H9 (cell line): ENCODE results near the gene HEXIM1. TPM values are rescaled to one million over a fixed set of nuclear protein-coding genes. Genes with fewer than 3 reads are reported as not detected.
A peak's percentile ranks its signal among the peaks of the same experiment; 100 is the strongest.

Experiments used
- DNase-seq: peaks from one replicate; pipeline ENCODE4 v3.0.0-alpha.2; 2017
- H2AFZ ChIP-seq: one replicate; pipeline ENCODE4 v1.6.1; 2013; ENCODE audit warnings: mild to moderate bottlenecking, low read length, control low read depth, moderate library complexity
- H2AK5ac ChIP-seq: 2 replicates; pipeline ENCODE4 v1.6.1; 2013; ENCODE audit warnings: low read length, control low read depth, mixed read lengths; ENCODE audit not compliant: insufficient read length
- H2BK120ac ChIP-seq: one replicate; pipeline ENCODE4 v1.6.1; 2013; ENCODE audit warnings: low read depth, mild to moderate bottlenecking, low read length, control low read depth, inconsistent platforms; ENCODE audit not compliant: poor library complexity, severe bottlenecking
- H2BK12ac ChIP-seq: 2 replicates; pipeline ENCODE4 v1.6.1; 2013; ENCODE audit warnings: low read length, control low read depth, mixed read lengths, low read depth; ENCODE audit not compliant: insufficient read length
- H2BK15ac ChIP-seq: 2 replicates; pipeline ENCODE4 v1.6.1; 2013; ENCODE audit warnings: low read depth, low read length, control low read depth
- H2BK20ac ChIP-seq: one replicate; pipeline ENCODE4 v1.6.1; 2013; ENCODE audit warnings: low read depth, mild to moderate bottlenecking, low read length, control low read depth, inconsistent platforms; ENCODE audit not compliant: poor library complexity, severe bottlenecking
- H2BK5ac ChIP-seq: 2 replicates; pipeline ENCODE4 v1.6.1; 2013; ENCODE audit warnings: low read length, control low read depth, mixed read lengths; ENCODE audit not compliant: insufficient read length
- H3K14ac ChIP-seq: 2 replicates; pipeline ENCODE4 v1.6.1; 2013; ENCODE audit warnings: low read length, control low read depth; ENCODE audit not compliant: insufficient read depth
- H3K18ac ChIP-seq: 2 replicates; pipeline ENCODE4 v1.6.1; 2013; ENCODE audit warnings: low read depth, mild to moderate bottlenecking, mixed read lengths, low read length, control low read depth; ENCODE audit not compliant: insufficient read length
- H3K23ac ChIP-seq: 2 replicates; pipeline ENCODE4 v1.6.1; 2013; ENCODE audit warnings: low read length, control low read depth, mixed read lengths, low read depth; ENCODE audit not compliant: insufficient read length
- H3K23me2 ChIP-seq: 2 replicates; pipeline ENCODE4 v1.6.1; 2013; ENCODE audit warnings: low read depth, mild to moderate bottlenecking, mixed read lengths, low read length, control low read depth; ENCODE audit not compliant: insufficient read length, poor library complexity, severe bottlenecking
- H3K27ac ChIP-seq: 2 replicates; pipeline ENCODE4 v1.5.1; 2013; ENCODE audit warnings: low read length, control low read depth, mixed read lengths, low read depth; ENCODE audit not compliant: insufficient read length
- H3K27me3 ChIP-seq: 2 replicates; pipeline ENCODE4 v1.6.1; 2013; ENCODE audit warnings: low read length, control low read depth, inconsistent platforms; ENCODE audit not compliant: insufficient read depth
- H3K4ac ChIP-seq: 2 replicates; pipeline ENCODE4 v1.6.1; 2013; ENCODE audit warnings: low read depth, mild to moderate bottlenecking, control low read depth, inconsistent platforms, low read length, moderate library complexity
- H3K4me1 ChIP-seq: 2 replicates; pipeline ENCODE4 v1.6.1; 2013; ENCODE audit warnings: low read length, control low read depth, inconsistent platforms; ENCODE audit not compliant: insufficient read depth
- H3K4me2 ChIP-seq: 2 replicates; pipeline ENCODE4 v1.6.1; 2013; ENCODE audit warnings: low read length, control low read depth, mixed read lengths; ENCODE audit not compliant: insufficient read length, insufficient read depth
- H3K56ac ChIP-seq: 2 replicates; pipeline ENCODE4 v1.6.1; 2013; ENCODE audit warnings: low read depth, mild to moderate bottlenecking, mixed read lengths, low read length, control low read depth; ENCODE audit not compliant: insufficient read length
- H3K79me1 ChIP-seq: 2 replicates; pipeline ENCODE4 v1.6.1; 2013; ENCODE audit warnings: low read depth, mild to moderate bottlenecking, moderate library complexity, low read length, control low read depth, inconsistent platforms; ENCODE audit not compliant: insufficient read depth, poor library complexity, severe bottlenecking
- H3K79me2 ChIP-seq: 2 replicates; pipeline ENCODE4 v1.6.1; 2013; ENCODE audit warnings: low read length, control low read depth, inconsistent platforms; ENCODE audit not compliant: insufficient read depth
- H3K9ac ChIP-seq: 2 replicates; pipeline ENCODE4 v1.6.1; 2013; ENCODE audit warnings: low read length, control low read depth, mixed read lengths; ENCODE audit not compliant: insufficient read length; ENCODE audit errors: extremely low read depth
- H3K9me3 ChIP-seq: one replicate; pipeline ENCODE4 v1.6.1; 2013; ENCODE audit warnings: low read depth, low read length, inconsistent platforms; ENCODE audit not compliant: control insufficient read depth
- H3T11ph ChIP-seq: one replicate; pipeline ENCODE4 v1.6.1; 2013; ENCODE audit warnings: mild to moderate bottlenecking, low read length, control low read depth, inconsistent platforms
- H4K20me1 ChIP-seq: one replicate; pipeline ENCODE4 v1.6.1; 2013; ENCODE audit not compliant: control insufficient read depth, insufficient read length, insufficient read depth
- H4K5ac ChIP-seq: 2 replicates; pipeline ENCODE4 v1.6.1; 2013; ENCODE audit warnings: low read depth, mild to moderate bottlenecking, mixed read lengths, low read length, control low read depth; ENCODE audit not compliant: insufficient read length
- H4K8ac ChIP-seq: replicated peaks from 2 replicates; pipeline ENCODE4 v1.6.1; 2013; ENCODE audit warnings: low read length, control low read depth, mixed read lengths, low read depth; ENCODE audit not compliant: insufficient read length
- H4K91ac ChIP-seq: 2 replicates; pipeline ENCODE4 v1.6.1; 2013; ENCODE audit warnings: low read depth, mild to moderate bottlenecking, moderate library complexity, mixed read lengths, low read length, control low read depth; ENCODE audit not compliant: insufficient read length
- H3K27ac Mint-ChIP-seq, 3 experiments: 2 replicates in 2 of 3; 3 replicates in 1 of 3; pipeline ENCODE4 v1.8.0; 2020 to 2021; ENCODE audit warnings: mixed read lengths in 3 of 3, mild to moderate bottlenecking in 1 of 3, moderate library complexity in 1 of 3
- H3K27me3 Mint-ChIP-seq: 2 replicates; pipeline ENCODE4 v1.8.0; 2021; ENCODE audit warnings: low read depth, mild to moderate bottlenecking, moderate library complexity, mixed read lengths
- H3K36me3 Mint-ChIP-seq, 3 experiments: 2 replicates in 2 of 3; 3 replicates in 1 of 3; pipeline ENCODE4 v1.8.0; 2020 to 2021; ENCODE audit warnings: low read depth in 3 of 3, mixed read lengths in 3 of 3; ENCODE audit not compliant: insufficient read depth in 1 of 3
- H3K4me1 Mint-ChIP-seq, 2 experiments: 2 replicates each; pipeline ENCODE4 v1.8.0; 2020; ENCODE audit warnings: mixed read lengths in 2 of 2
- H3K4me3 Mint-ChIP-seq, 2 experiments: 2 replicates in 1 of 2; 3 replicates in 1 of 2; pipeline ENCODE4 v1.8.0; 2020 to 2021; ENCODE audit warnings: mild to moderate bottlenecking in 2 of 2, mixed read lengths in 2 of 2, moderate library complexity in 1 of 2
- H3K9me3 Mint-ChIP-seq, 2 experiments: 2 replicates in 1 of 2; 3 replicates in 1 of 2; pipeline ENCODE4 v1.8.0; 2020; ENCODE audit warnings: mild to moderate bottlenecking in 2 of 2, mixed read lengths in 2 of 2, moderate library complexity in 1 of 2
- CTCF ChIP-seq: fragments of 200-600 bp; sonication (generic); conservative IDR thresholded peaks from 3 replicates; pipeline ENCODE4 v1.8.0; 2021; ENCODE audit warnings: antibody characterized with exemption, mild to moderate bottlenecking
- WGBS: extraction: QIAGEN DNeasy Blood & Tissue Kit; methylation state at CpG from one replicate; pipeline ENCODE4 v1.1.7; 2013; ENCODE audit warnings: missing lambda C conversion rate, low lambda C conversion rate, mixed read lengths; ENCODE audit not compliant: insufficient read length; ENCODE audit errors: extremely low coverage; 5-methylcytosine and 5-hydroxymethylcytosine counted together
- total RNA-seq: library from RNA; stranded (reverse); gene quantifications from 2 replicates; pipeline ENCODE4 v1.2.1, GENCODE V29; 2021

Gene HEXIM1
- total RNA-seq, 1 experiment from 2014 or later: 32.4 TPM

DNA sequence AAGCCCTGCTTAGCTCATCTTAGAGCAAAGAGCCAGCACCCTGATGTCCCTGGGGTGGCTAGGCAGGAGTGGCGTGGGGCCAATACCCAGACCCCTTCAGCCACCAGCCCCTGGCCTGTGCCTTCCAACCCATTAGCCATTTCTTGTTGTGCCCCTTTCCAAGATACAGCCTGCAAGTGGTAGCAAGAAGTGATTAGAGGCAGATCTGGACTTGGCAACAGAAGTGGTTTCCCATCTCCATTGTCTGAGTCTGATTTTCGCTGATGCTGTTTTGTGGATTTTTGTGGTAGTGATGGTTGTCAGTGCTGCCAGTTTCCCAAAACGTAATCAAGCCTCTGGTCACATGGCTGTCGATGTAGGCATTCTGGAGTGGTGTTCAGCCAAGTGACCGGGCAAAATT lies 41.7 kb upstream of the HEXIM1 start:
- H3K27ac Mint-ChIP-seq: peak overlapping the region in 1 of 3 experiments; percentile 7; a peak in 1 of 7 replicates

More for the DNA sequence above, 41.7 kb upstream of the HEXIM1 start:
- no peak overlapping the region for H4K5ac ChIP-seq
- no peak overlapping the region for H3K14ac ChIP-seq
- H4K20me1 ChIP-seq: no peaks in the 10 kb centered on the region
- H3T11ph ChIP-seq: no peak overlapping the region
- H3K27me3 ChIP-seq: no peaks in the 10 kb centered on the region
- no peak for DNase-seq
- no peak overlapping the region for H2BK20ac ChIP-seq
- H4K91ac ChIP-seq: no peak overlapping the region
- no peak overlapping the region for H2AK5ac ChIP-seq
- no peak overlapping the region for H3K27ac ChIP-seq
- no peaks in the 10 kb centered on the region for H3K9me3 ChIP-seq
- H3K4me2 ChIP-seq: no peak overlapping the region
- no peak overlapping the region for H2BK12ac ChIP-seq
- H3K4me1 ChIP-seq: no peaks in the 10 kb centered on the region
- Mint-ChIP-seq H3K9me3 (no peaks in the 10 kb centered on the region), H3K4me3 (no peak overlapping the region), H3K27me3 (peaks cover 2% of the 10 kb centered on the region; the same call in 1 of the 2 replicates), H3K36me3 (peaks cover 18 to 74% (median 70%) of the 10 kb centered on the region in 3 experiments; a peak in 6 of 7 replicates), H3K4me1 (peaks cover 0 to 7% of the 10 kb centered on the region in 2 experiments; a peak in 2 of 4 replicates)
- no peak overlapping the region for H3K9ac ChIP-seq
- no peak overlapping the region for H2BK15ac ChIP-seq
- H2BK5ac ChIP-seq: no peak overlapping the region
- H2AFZ ChIP-seq: no peak overlapping the region
- no peak for TF ChIP-seq CTCF
- no peak overlapping the region for H2BK120ac ChIP-seq
- no peak overlapping the region for H3K23ac ChIP-seq
- H4K8ac ChIP-seq: no peak overlapping the region
- H3K23me2 ChIP-seq: no peaks in the 10 kb centered on the region
- H3K79me1 ChIP-seq: no peaks in the 10 kb centered on the region
- no peak overlapping the region for H3K4ac ChIP-seq
- H3K79me2 ChIP-seq: no peaks in the 10 kb centered on the region
- no peak overlapping the region for H3K18ac ChIP-seq
- no CpG with 5 or more reads among the region's 5 CpGs for WGBS
- no peak overlapping the region for H3K56ac ChIP-seq
